B cell (primary cell): ENCODE measurements around the gene ITFG1. TPM values are rescaled to one million over a fixed set of nuclear protein-coding genes. Genes with fewer than 3 reads are reported as not detected.
"Not testable (repeated sequence)": the region's sequence is repeated elsewhere in the genome, so short reads cannot be mapped to it uniquely, and the experiment has no call there.

Experiments used
- ATAC-seq: fragments of 200-7000 bp; cut with Tn5 transposase; one replicate; pipeline ENCODE4 v1.10.0; 2021; ENCODE audit warnings: low read depth, mild to moderate bottlenecking, moderate number of reproducible peaks, moderate library complexity
- CTCF ChIA-PET: fragments of 350-600 bp; sonication (Branson Sonifier 250); formaldehyde crosslinking; loops from one replicate; lab custom pipeline; 2021; ENCODE audit warnings: antibody characterized with exemption, inconsistent platforms; lab: Charles Lee
- POLR2A ChIA-PET: fragments of 350-600 bp; sonication (Branson Sonifier 250); formaldehyde crosslinking; loops from one replicate; lab custom pipeline; 2021; ENCODE audit warnings: antibody characterized with exemption; lab: Charles Lee
- DNase-seq: peaks from one replicate; pipeline ENCODE4 v3.0.0; 2013
- H2AFZ ChIP-seq: 2 replicates; pipeline ENCODE4 v1.6.1; 2012; ENCODE audit warnings: mild to moderate bottlenecking, low read depth, low read length; ENCODE audit not compliant: insufficient read depth, poor library complexity, severe bottlenecking
- H3K27ac ChIP-seq, 2 donors: 1 replicate in 1 of 2; 2 replicates in 1 of 2; pipeline ENCODE4 v1.5.1; 2012 to 2013; ENCODE audit warnings: low read length in 2 of 2, mild to moderate bottlenecking in 2 of 2, moderate library complexity in 1 of 2
- H3K27me3 ChIP-seq, 4 experiments: fragments of 200-600 bp in 1 of 4; sonication (generic) in 1 of 4; replicated peaks in 1 of 4; 1 replicate in 2 of 4; 2 replicates in 2 of 4; pipeline versions ENCODE4 v1.6.1 to v1.7.0; 2013 to 2016; ENCODE audit warnings: low read length in 3 of 4, mild to moderate bottlenecking in 2 of 4, mixed read lengths in 1 of 4, moderate library complexity in 1 of 4; ENCODE audit not compliant: insufficient read depth in 4 of 4, control insufficient read depth in 3 of 4; ENCODE audit errors: control extremely low read depth in 1 of 4
- H3K36me3 ChIP-seq, 2 experiments: replicated peaks in 1 of 2; 1 replicate in 1 of 2; 2 replicates in 1 of 2; pipeline versions ENCODE4 v1.6.1 to v1.7.1; 2013; ENCODE audit warnings: low read length in 1 of 2; ENCODE audit not compliant: insufficient read depth in 2 of 2, control insufficient read depth in 1 of 2; ENCODE audit errors: control extremely low read depth in 1 of 2, extremely low read depth in 1 of 2
- H3K4me1 ChIP-seq, 2 donors: fragments of 200-600 bp in 1 of 2; sonication (generic) in 1 of 2; 1 replicate in 1 of 2; 2 replicates in 1 of 2; pipeline versions ENCODE4 v1.5.1 to v1.6.1; 2013 to 2017; ENCODE audit warnings: low read length in 2 of 2; ENCODE audit not compliant: control insufficient read depth in 2 of 2, insufficient read depth in 2 of 2
- H3K4me2 ChIP-seq: replicated peaks from 2 replicates; pipeline ENCODE3; 2012; ENCODE audit warnings: mild to moderate bottlenecking, low read depth, low read length; ENCODE audit not compliant: poor library complexity, severe bottlenecking
- H3K4me3 ChIP-seq, 5 experiments: fragments of 200-600 bp in 1 of 5; sonication (generic) in 1 of 5; 1 replicate in 3 of 5; 2 replicates in 2 of 5; pipeline versions ENCODE4 v1.5.1 to v1.7.0; 2011 to 2016; ENCODE audit warnings: low read length in 4 of 5, mild to moderate bottlenecking in 4 of 5, low read depth in 2 of 5, control low read depth in 1 of 5, moderate library complexity in 1 of 5; ENCODE audit not compliant: insufficient read depth in 1 of 5; ENCODE audit errors: control extremely low read depth in 1 of 5, extremely low read depth in 1 of 5
- H3K79me2 ChIP-seq: fragments of 200-600 bp; sonication (generic); one replicate; pipeline ENCODE4 v1.6.0; 2016; ENCODE audit warnings: low read length; ENCODE audit not compliant: control insufficient read depth, insufficient read depth
- H3K9ac ChIP-seq: fragments of 200-600 bp; sonication (generic); 2 replicates; pipeline ENCODE4 v1.6.1; 2017; ENCODE audit warnings: mild to moderate bottlenecking, low read length, moderate library complexity
- H3K9me3 ChIP-seq, 3 donors: one replicate each; pipeline versions ENCODE4 v1.6.1 to v1.7.1; 2013; ENCODE audit warnings: low read length in 2 of 3; ENCODE audit not compliant: control insufficient read depth in 2 of 3, insufficient read depth in 1 of 3; ENCODE audit errors: control extremely low read depth in 1 of 3
- H4K20me1 ChIP-seq: 2 replicates; pipeline ENCODE4 v1.6.0; 2012; ENCODE audit warnings: mild to moderate bottlenecking, low read length; ENCODE audit not compliant: insufficient read depth, control insufficient read depth, poor library complexity, severe bottlenecking
- H3K27ac Mint-ChIP-seq: one replicate; pipeline ENCODE4 v1.8.0; 2021; ENCODE audit warnings: mixed read lengths
- H3K27me3 Mint-ChIP-seq: one replicate; pipeline ENCODE4 v1.8.0; 2021; ENCODE audit warnings: mixed read lengths
- H3K4me1 Mint-ChIP-seq: one replicate; pipeline ENCODE4 v1.8.0; 2021; ENCODE audit warnings: mixed read lengths
- H3K4me3 Mint-ChIP-seq: one replicate; pipeline ENCODE4 v1.8.0; 2021; ENCODE audit warnings: mixed read lengths
- H3K9me3 Mint-ChIP-seq: one replicate; pipeline ENCODE4 v1.8.0; 2022; ENCODE audit warnings: mixed read lengths; ENCODE audit not compliant: insufficient read depth
- EZH2 ChIP-seq: IDR thresholded peaks from 2 replicates; pipeline ENCODE4 v1.6.1; 2012; ENCODE audit warnings: borderline replicate concordance, low read depth, mild to moderate bottlenecking, moderate library complexity, low read length; ENCODE audit not compliant: insufficient read depth, poor library complexity, severe bottlenecking
- WGBS: methylation state at CpG from one replicate; pipeline ENCODE4 v1.1.5; 2013; ENCODE audit warnings: missing lambda C conversion rate; ENCODE audit not compliant: insufficient coverage; 5-methylcytosine and 5-hydroxymethylcytosine counted together
- intact Hi-C: fragments of 100-400 bp; cut with micrococcal nuclease; formaldehyde crosslinking; loops from one replicate; pipeline ENCODE4 v1.10.0; 2022
- polyA plus RNA-seq: library from polyadenylated mRNA; depleted of rRNA; stranded (reverse); fragments of >200 nt; gene quantifications from 2 replicates; pipeline ENCODE4 v1.2.3, GENCODE V29; 2012
- total RNA-seq, 2 donors: library from RNA; stranded (reverse); fragments of 120-200 nt in 1 of 2; gene quantifications; 1 replicate in 1 of 2; 2 replicates in 1 of 2; pipeline versions ENCODE4 v1.2.3 to v1.2.4, GENCODE V29; 2013 to 2022

The ITFG1 gene
- total and polyA plus RNA-seq, 2 donors (not counting 1 experiment from before 2014, with no cell fraction given): 9.7 to 40.4 TPM

DNA sequence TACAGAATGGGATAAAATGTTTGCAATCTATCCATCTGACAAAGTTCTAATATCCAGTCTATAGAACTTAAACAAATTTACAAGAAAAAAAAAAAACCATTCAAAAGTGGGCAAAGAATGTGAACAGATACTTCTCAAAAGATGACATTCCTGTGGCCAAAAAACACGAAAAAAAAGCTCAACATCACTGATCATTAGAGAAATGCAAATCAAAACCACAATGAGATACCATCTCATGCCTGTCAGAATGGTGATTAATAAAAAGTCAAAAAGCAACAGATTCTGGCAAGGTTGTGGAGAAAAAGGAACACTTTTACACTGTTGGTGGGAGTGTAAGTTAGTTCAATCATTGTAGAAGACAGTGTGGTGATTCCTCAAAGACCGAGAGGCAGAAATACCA lies 26.6 kb downstream of the ITFG1 start:
- H3K9me3 ChIP-seq, H3K27me3 ChIP-seq, H3K27me3 Mint-ChIP-seq, H3K9ac ChIP-seq, H3K4me3 ChIP-seq, DNase-seq, H3K4me3 Mint-ChIP-seq, H2AFZ ChIP-seq, H3K36me3 ChIP-seq, ATAC-seq, H3K4me1 ChIP-seq, H3K79me2 ChIP-seq, intact Hi-C loops, CTCF ChIA-PET, H3K9me3 Mint-ChIP-seq, H3K4me2 ChIP-seq, H3K27ac Mint-ChIP-seq, H3K27ac ChIP-seq, H4K20me1 ChIP-seq, POLR2A ChIA-PET: not testable (repeated sequence)
- WGBS: 60% methylated on average over 1 of the region's 2 CpGs
- H3K4me1 Mint-ChIP-seq: peaks cover 22% of the 10 kb centered on the region

GRCh38 chr16:47431960-47432359 lies 28.9 kb downstream of the ITFG1 start:
- ChIA-PET POLR2A (no interaction called here), CTCF (no interaction called here)
- Histone ChIP-seq H3K4me1 (no peaks in the 10 kb centered on the region), H3K36me3 (peaks cover 8 to 15% of the 10 kb centered on the region in 2 experiments), H3K9ac (no peak overlapping the region), H3K4me3 (no peak overlapping the region), H3K27me3 (no peaks in the 10 kb centered on the region), H3K79me2 (peaks cover 5% of the 10 kb centered on the region), H3K4me2 (no peak overlapping the region), H4K20me1 (peaks cover 7% of the 10 kb centered on the region), H2AFZ (no peak overlapping the region), H3K9me3 (peaks cover 0 to 2% (median 0%) of the 10 kb centered on the region in 3 donors), H3K27ac (no peak overlapping the region)
- WGBS: 80% methylated on average over 1 of the region's 3 CpGs
- DNase-seq (no peak), ATAC-seq (no peak)
- no peak for TF ChIP-seq EZH2
- peaks cover 13% of the 10 kb centered on the region for H3K4me1 Mint-ChIP-seq
- H3K27ac Mint-ChIP-seq: no peak overlapping the region
- no peak overlapping the region for H3K4me3 Mint-ChIP-seq
- no peaks in the 10 kb centered on the region for H3K9me3 Mint-ChIP-seq
- intact Hi-C loops: no loop called here
- no peaks in the 10 kb centered on the region for H3K27me3 Mint-ChIP-seq
